Omental fat pad (tissue), 4 donors: ENCODE data around the gene IGSF9. TPM values are rescaled to one million over a fixed set of nuclear protein-coding genes. Genes with fewer than 3 reads are reported as not detected.

Experiments used
- ATAC-seq: fragments of 150-250 bp; one replicate; pipeline ENCODE4 v1.9.1; 2016; ENCODE audit warnings: mild to moderate bottlenecking, moderate library complexity; ENCODE audit not compliant: low FRiP score
- DNase-seq: peaks from one replicate; pipeline ENCODE4 v3.0.0-alpha.2; 2019; ENCODE audit warnings: low spot score
- total RNA-seq, 4 donors: library from RNA; depleted of rRNA; stranded (reverse); fragments of >200 nt; gene quantifications; one replicate each; pipeline ENCODE4 v1.1.0, GENCODE V29; 2016
- TF ChIP-seq, protein P1 (sequence below), 3 donors: fragments of 450-650 bp; IDR thresholded peaks; one replicate each; pipeline ENCODE4 v1.5.1; 2016 to 2017; ENCODE audit warnings: antibody characterized with exemption in 3 of 3, mild to moderate bottlenecking in 3 of 3, moderate library complexity in 2 of 3

Gene IGSF9
- total RNA-seq, 4 donors from 2014 or later: 4.3 to 11.0 (median 9.4) TPM; not detected in 1

DNA sequence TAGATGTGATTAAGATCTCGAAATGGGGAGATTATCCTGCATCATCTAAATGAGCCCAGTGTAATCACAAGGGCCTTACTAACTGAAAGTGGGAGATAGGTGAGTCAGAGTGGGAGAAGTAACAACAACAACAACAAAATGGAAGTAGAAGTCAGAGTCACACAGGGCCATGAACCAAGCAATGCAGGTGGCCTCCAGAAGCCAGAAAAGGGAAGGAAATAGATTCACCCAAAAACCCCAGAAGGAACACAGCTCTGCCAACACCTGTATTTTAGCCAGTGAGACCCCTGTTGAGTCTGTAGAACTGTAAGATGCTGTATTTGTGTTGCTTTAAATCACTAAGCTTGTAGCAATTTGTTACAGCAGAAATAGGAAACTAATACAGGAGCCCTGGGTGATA, 24.2 kb downstream of the IGSF9 start:
- ATAC-seq: no peak
- DNase-seq: no peak
- TF ChIP-seq, protein P1, sequence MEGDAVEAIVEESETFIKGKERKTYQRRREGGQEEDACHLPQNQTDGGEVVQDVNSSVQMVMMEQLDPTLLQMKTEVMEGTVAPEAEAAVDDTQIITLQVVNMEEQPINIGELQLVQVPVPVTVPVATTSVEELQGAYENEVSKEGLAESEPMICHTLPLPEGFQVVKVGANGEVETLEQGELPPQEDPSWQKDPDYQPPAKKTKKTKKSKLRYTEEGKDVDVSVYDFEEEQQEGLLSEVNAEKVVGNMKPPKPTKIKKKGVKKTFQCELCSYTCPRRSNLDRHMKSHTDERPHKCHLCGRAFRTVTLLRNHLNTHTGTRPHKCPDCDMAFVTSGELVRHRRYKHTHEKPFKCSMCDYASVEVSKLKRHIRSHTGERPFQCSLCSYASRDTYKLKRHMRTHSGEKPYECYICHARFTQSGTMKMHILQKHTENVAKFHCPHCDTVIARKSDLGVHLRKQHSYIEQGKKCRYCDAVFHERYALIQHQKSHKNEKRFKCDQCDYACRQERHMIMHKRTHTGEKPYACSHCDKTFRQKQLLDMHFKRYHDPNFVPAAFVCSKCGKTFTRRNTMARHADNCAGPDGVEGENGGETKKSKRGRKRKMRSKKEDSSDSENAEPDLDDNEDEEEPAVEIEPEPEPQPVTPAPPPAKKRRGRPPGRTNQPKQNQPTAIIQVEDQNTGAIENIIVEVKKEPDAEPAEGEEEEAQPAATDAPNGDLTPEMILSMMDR (IDR thresholded peaks at IDR 0.05): no peak

GRCh38 chr1:159920651-159921050, 24.8 kb downstream of the IGSF9 start:
- DNase-seq: no peak
- no peak for ATAC-seq
- TF ChIP-seq, protein P1 (IDR thresholded peaks at IDR 0.05): no peak

DNA sequence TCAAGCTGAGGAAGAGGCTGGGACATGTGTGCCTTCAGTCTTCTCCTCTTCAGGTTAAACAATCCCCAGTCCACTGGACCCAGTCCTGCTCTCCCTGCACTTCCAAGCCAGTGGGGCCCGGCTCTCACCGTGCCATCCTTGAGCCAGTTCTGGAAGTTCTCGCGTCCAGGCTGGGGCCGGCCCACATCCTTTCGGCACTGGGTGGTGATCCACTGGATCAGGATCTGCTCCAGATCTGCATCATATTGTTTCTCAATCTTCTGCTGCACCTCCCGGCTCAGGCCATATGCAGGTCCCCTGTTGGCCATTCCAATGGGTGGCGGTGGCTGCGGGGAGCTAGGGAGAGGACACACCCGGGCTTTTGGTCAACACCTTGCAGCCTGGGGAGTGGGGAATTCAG, 25.2 kb downstream of the IGSF9 start:
- no peak for ATAC-seq
- DNase-seq: no peak
- TF ChIP-seq, protein P1 (IDR thresholded peaks at IDR 0.05): no peak

DNA sequence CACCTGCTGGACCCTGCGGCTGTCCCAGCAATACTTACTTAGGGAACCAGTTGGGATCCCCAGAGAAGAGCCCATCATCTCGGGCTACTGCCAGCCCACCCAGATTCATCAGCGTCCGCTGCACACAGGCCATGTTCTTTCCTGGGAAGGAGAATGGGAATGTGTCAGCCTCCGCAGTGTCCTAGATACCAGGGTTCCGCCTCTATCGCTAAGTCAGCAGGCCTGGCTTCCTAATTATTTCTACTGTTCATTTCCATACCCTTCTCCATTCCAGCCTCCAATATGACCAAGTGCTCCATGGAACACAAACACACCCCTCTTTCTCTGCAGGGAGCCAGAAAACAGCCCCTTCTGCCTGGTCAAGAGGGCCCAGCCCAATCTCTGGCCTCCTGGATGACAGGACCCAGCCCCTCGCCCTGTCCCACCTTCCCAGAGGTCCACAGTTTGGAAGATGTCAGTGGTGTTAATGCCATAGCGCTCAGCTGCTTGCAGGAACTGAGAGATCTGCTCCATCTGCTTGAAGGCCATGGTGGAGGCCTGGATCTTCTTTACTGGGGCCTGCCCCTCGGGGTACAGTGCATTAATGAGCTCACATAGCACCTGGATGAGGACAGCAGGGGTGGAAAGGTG, 26.1 kb downstream of the IGSF9 start:
- TF ChIP-seq, protein P1 (IDR thresholded peaks at IDR 0.05): no peak
- ATAC-seq: no peak
- no peak for DNase-seq

- DNase-seq (no peak), ATAC-seq (no peak)
- TF ChIP-seq, protein P1 (IDR thresholded peaks at IDR 0.05): no peak
Measured at GRCh38 chr1:159918352-159919200, 26.8 kb downstream of the IGSF9 start.

DNA sequence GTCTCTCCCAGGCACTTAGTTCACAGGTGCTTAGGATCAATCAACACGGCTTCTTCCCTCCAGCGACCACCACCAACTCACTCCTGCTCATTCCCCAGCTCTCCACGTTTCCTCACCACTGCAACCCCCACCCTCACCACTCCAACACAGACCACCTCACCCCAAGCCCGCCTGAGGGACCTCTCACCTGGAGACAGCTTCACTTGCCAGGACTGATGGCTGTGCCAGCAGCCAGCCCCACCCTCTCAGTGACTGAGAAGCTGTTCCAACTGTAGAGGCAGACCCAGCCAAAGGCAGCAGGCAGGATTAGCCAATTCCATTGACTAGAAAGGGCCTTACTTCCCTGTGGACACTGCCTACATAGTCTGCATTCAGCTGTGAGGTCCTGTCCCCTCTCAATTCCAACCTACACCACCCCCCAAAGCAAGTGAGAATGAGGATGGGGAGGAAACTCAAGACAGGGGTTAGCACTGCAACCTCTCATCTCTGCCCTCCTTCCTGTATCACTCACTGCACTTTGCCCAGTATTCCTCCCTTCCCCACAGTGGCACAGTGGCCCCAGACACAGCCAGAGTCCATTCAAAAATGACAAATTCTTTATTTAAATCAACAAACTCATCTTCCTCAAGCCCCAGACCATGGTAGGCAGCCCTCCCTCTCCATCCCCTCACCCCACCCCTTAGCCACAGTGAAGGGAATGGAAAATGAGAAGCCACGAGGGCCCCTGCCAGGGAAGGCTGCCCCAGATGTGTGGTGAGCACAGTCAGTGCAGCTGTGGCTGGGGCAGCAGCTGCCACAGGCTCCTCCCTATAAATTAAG, 27.7 kb downstream of the IGSF9 start:
- TF ChIP-seq, protein P1 (IDR thresholded peaks at IDR 0.05): no peak
- ATAC-seq: no peak
- no peak for DNase-seq
